DOHH2 (cell line): ENCODE data around the gene ZNF865.

ENCODE experiments used
- H3F3A ChIP-seq: fragments of 200-600 bp; sonication (generic), shearing (Covaris generic); 2 replicates; pipeline ENCODE4 v1.6.0; 2016; ENCODE audit warnings: antibody characterized with exemption, mild to moderate bottlenecking; ENCODE audit not compliant: control insufficient read depth, insufficient read depth
- H3K27ac ChIP-seq: fragments of 200-600 bp; sonication (generic); 2 replicates; pipeline ENCODE4 v1.5.1; 2014; ENCODE audit warnings: low read depth, mild to moderate bottlenecking, low read length, moderate library complexity
- H3K27me3 ChIP-seq: fragments of 200-600 bp; sonication (generic); 2 replicates; pipeline ENCODE4 v1.6.1; 2014; ENCODE audit warnings: mild to moderate bottlenecking, low read length, mixed read lengths; ENCODE audit not compliant: control insufficient read depth
- H3K36me3 ChIP-seq: fragments of 200-600 bp; sonication (generic); 2 replicates; pipeline ENCODE4 v1.6.1; 2014; ENCODE audit warnings: mild to moderate bottlenecking, low read length, moderate library complexity, mixed read lengths; ENCODE audit not compliant: control insufficient read depth
- H3K4me1 ChIP-seq: fragments of 200-600 bp; sonication (generic); 2 replicates; pipeline ENCODE4 v1.6.1; 2014; ENCODE audit warnings: mild to moderate bottlenecking, low read length, mixed read lengths; ENCODE audit not compliant: control insufficient read depth
- H3K4me2 ChIP-seq: fragments of 200-600 bp; sonication (generic); 2 replicates; pipeline ENCODE4 v1.6.0; 2014; ENCODE audit warnings: mild to moderate bottlenecking, low read length, moderate library complexity
- H3K4me3 ChIP-seq: fragments of 200-600 bp; sonication (generic); 2 replicates; pipeline ENCODE4 v1.5.1; 2014; ENCODE audit warnings: mild to moderate bottlenecking, low read length, mixed read lengths
- H3K79me2 ChIP-seq: fragments of 200-600 bp; sonication (generic); 2 replicates; pipeline ENCODE4 v1.6.1; 2014; ENCODE audit warnings: mild to moderate bottlenecking, low read length, mixed read lengths; ENCODE audit not compliant: control insufficient read depth
- H3K9me2 ChIP-seq: fragments of 200-600 bp; sonication (generic); replicated peaks from 2 replicates; pipeline ENCODE4 v1.6.1; 2014; ENCODE audit warnings: mild to moderate bottlenecking, low read length, mixed read lengths; ENCODE audit not compliant: control insufficient read depth
- H3K9me3 ChIP-seq: fragments of 200-600 bp; sonication (generic); 2 replicates; pipeline ENCODE4 v1.6.1; 2014; ENCODE audit warnings: antibody characterized with exemption, low read length, mixed read lengths; ENCODE audit not compliant: control insufficient read depth, insufficient read depth
- H4K20me1 ChIP-seq: fragments of 200-600 bp; sonication (generic); 2 replicates; pipeline ENCODE4 v1.6.0; 2014; ENCODE audit warnings: low read depth, mild to moderate bottlenecking, antibody characterized with exemption, low read length, moderate library complexity; ENCODE audit not compliant: control insufficient read depth, insufficient read depth
- CTCF ChIP-seq: fragments of 200-600 bp; sonication (generic); IDR thresholded peaks from one replicate; pipeline ENCODE4 v1.5.1; 2014; ENCODE audit warnings: antibody characterized with exemption, mild to moderate bottlenecking, low read depth, low read length; ENCODE audit not compliant: poor library complexity, severe bottlenecking
- EZH2phosphoT487 ChIP-seq: fragments of 200-600 bp; sonication (generic); IDR thresholded peaks from 2 replicates; pipeline ENCODE4 v1.6.1; 2017; ENCODE audit warnings: borderline replicate concordance, mild to moderate bottlenecking, antibody characterized with exemption, low read length, moderate library complexity, mixed read lengths

The ZNF865 gene

GRCh38 chr19:55585658-55586339 is 19.6 kb upstream of the ZNF865 start:
- TF ChIP-seq EZH2phosphoT487 (no peak), CTCF (no peak)
- Histone ChIP-seq H3K9me3 (no peaks in the 10 kb centered on the region), H3K4me1 (peaks cover 41% of the 10 kb centered on the region), H3K27ac (peak overlapping the region; percentile 54), H3K9me2 (no peaks in the 10 kb centered on the region), H3K4me3 (peak overlapping the region; percentile 86), H4K20me1 (no peaks in the 10 kb centered on the region), H3K27me3 (no peaks in the 10 kb centered on the region), H3K79me2 (peaks cover 4% of the 10 kb centered on the region), H3F3A (peaks cover 36% of the 10 kb centered on the region), H3K4me2 (peak overlapping the region; percentile 87), H3K36me3 (no peaks in the 10 kb centered on the region)

- H3K4me3 ChIP-seq = peak overlapping the region; percentile 86
- H3F3A ChIP-seq = peaks cover 31% of the 10 kb centered on the region
- no peaks in the 10 kb centered on the region for H3K9me2 ChIP-seq
- no peaks in the 10 kb centered on the region for H3K9me3 ChIP-seq
- peak overlapping the region; percentile 54 for H3K27ac ChIP-seq
- TF ChIP-seq CTCF (no peak), EZH2phosphoT487 (no peak)
- no peaks in the 10 kb centered on the region for H4K20me1 ChIP-seq
- H3K36me3 ChIP-seq = no peaks in the 10 kb centered on the region; the same call in 1 of the 2 replicates
- no peaks in the 10 kb centered on the region for H3K27me3 ChIP-seq
- H3K4me1 ChIP-seq = peaks cover 34% of the 10 kb centered on the region
- H3K4me2 ChIP-seq = peak overlapping the region; percentile 87
- no peaks in the 10 kb centered on the region for H3K79me2 ChIP-seq
Observed at GRCh38 chr19:55586976-55587668, 18.3 kb upstream of the ZNF865 start.

GRCh38 chr19:55588738-55589137 is 16.7 kb upstream of the ZNF865 start:
- no peak overlapping the region for H3K4me3 ChIP-seq

More at GRCh38 chr19:55588738-55589137, 16.7 kb upstream of the ZNF865 start:
- TF ChIP-seq CTCF = no peak
- no peak for TF ChIP-seq EZH2phosphoT487
- Histone ChIP-seq H3K27me3 (no peaks in the 10 kb centered on the region), H3K27ac (no peak overlapping the region), H3K4me2 (no peak overlapping the region), H3K79me2 (no peaks in the 10 kb centered on the region), H3F3A (peaks cover 28% of the 10 kb centered on the region), H3K9me3 (no peaks in the 10 kb centered on the region), H3K36me3 (no peaks in the 10 kb centered on the region; the same call in 1 of the 2 replicates), H4K20me1 (no peaks in the 10 kb centered on the region), H3K4me1 (peaks cover 34% of the 10 kb centered on the region), H3K9me2 (no peaks in the 10 kb centered on the region)
